ENCODE results near the gene GALNT14. TPM values are rescaled to one million over a fixed set of nuclear protein-coding genes. Genes with fewer than 3 reads are reported as not detected.

GALNT14 gene
- total and polyA plus RNA-seq, 4 donors = 0.85 to 2.8 (median 2.4) TPM

GRCh38 chr2:31176742-31177141, 38.5 kb upstream of the GALNT14 start:
- Histone ChIP-seq H3K9ac (ENCODE audit: insufficient read depth in 1 of 2, low read length in 2 of 2) (no peak overlapping the region), H3K27me3 (ENCODE audit: control insufficient read depth in 3 of 3, insufficient read depth in 3 of 3, low read length in 2 of 3) (peaks cover 0 to 4% (median 0%) of the 10 kb centered on the region in 3 donors), H3K9me3 (ENCODE audit: control insufficient read depth in 4 of 4, insufficient read depth in 3 of 4, low read length in 3 of 4) (peaks cover 0 to 4% (median 0%) of the 10 kb centered on the region in 4 donors), H3K36me3 (ENCODE audit: control insufficient read depth in 4 of 4, insufficient read depth in 4 of 4, low read length in 4 of 4) (no peaks in the 10 kb centered on the region), H3K4me3 (no peak overlapping the region), H3K27ac (ENCODE audit: low read depth in 1 of 2, low read length in 1 of 2) (no peak overlapping the region), H3K4me1 (ENCODE audit: control insufficient read depth in 5 of 5, insufficient read depth in 5 of 5, low read length in 5 of 5) (no peaks in the 10 kb centered on the region)
- 86 to 90% methylated on average over 10 of the region's 10 CpGs for WGBS, 2 donors
- no peak for TF ChIP-seq CTCF (IDR thresholded peaks at IDR 0.05; ENCODE audit: control extremely low read depth, extremely low read depth)
- no peak for DNase-seq
- ATAC-seq (ENCODE audit: insufficient read depth, low FRiP score) = no peak

- peaks cover 0 to 4% (median 0%) of the 10 kb centered on the region in 3 donors for H3K27me3 ChIP-seq (ENCODE audit: control insufficient read depth in 3 of 3, insufficient read depth in 3 of 3, low read length in 2 of 3)
- ATAC-seq (ENCODE audit: insufficient read depth, low FRiP score) (no peak), DNase-seq (no peak)
- H3K4me3 ChIP-seq = no peak overlapping the region
- no peak overlapping the region for H3K27ac ChIP-seq (ENCODE audit: low read depth in 1 of 2, low read length in 1 of 2)
- H3K36me3 ChIP-seq (ENCODE audit: control insufficient read depth in 4 of 4, insufficient read depth in 4 of 4, low read length in 4 of 4) = no peaks in the 10 kb centered on the region
- TF ChIP-seq CTCF (IDR thresholded peaks at IDR 0.05; ENCODE audit: control extremely low read depth, extremely low read depth) = no peak
- H3K9me3 ChIP-seq (ENCODE audit: control insufficient read depth in 4 of 4, insufficient read depth in 3 of 4, low read length in 3 of 4) = no peaks in the 10 kb centered on the region
- no peak overlapping the region for H3K9ac ChIP-seq (ENCODE audit: insufficient read depth in 1 of 2, low read length in 2 of 2)
- whole genome bisulfite sequencing, 2 donors = 89 to 98% methylated on average over 4 of the region's 4 CpGs
- H3K4me1 ChIP-seq (ENCODE audit: control insufficient read depth in 5 of 5, insufficient read depth in 5 of 5, low read length in 5 of 5) = no peaks in the 10 kb centered on the region
These were observed 32.9 kb upstream of the GALNT14 start for GRCh38 chr2:31171142-31171541.

- no peak overlapping the region for H3K4me3 ChIP-seq
- ATAC-seq (ENCODE audit: insufficient read depth, low FRiP score) = peak; percentile 91
- 1% methylated on average over 4 of the region's 4 CpGs for WGBS, 2 donors
- H3K27ac ChIP-seq (ENCODE audit: low read depth in 1 of 2, low read length in 1 of 2) = no peak overlapping the region
- peak; percentile 87 for TF ChIP-seq CTCF (IDR thresholded peaks at IDR 0.05; ENCODE audit: control extremely low read depth, extremely low read depth)
- H3K9ac ChIP-seq (ENCODE audit: insufficient read depth in 1 of 2, low read length in 2 of 2) = no peak overlapping the region
- peak; percentile 64 to 78 (median 68) for DNase-seq
- H3K27me3 ChIP-seq (ENCODE audit: control insufficient read depth in 3 of 3, insufficient read depth in 3 of 3, low read length in 2 of 3) = peaks cover 0 to 2% (median 0%) of the 10 kb centered on the region in 3 donors
- H3K4me1 ChIP-seq (ENCODE audit: control insufficient read depth in 5 of 5, insufficient read depth in 5 of 5, low read length in 5 of 5) = no peaks in the 10 kb centered on the region
- no peaks in the 10 kb centered on the region for H3K36me3 ChIP-seq (ENCODE audit: control insufficient read depth in 4 of 4, insufficient read depth in 4 of 4, low read length in 4 of 4)
- H3K9me3 ChIP-seq (ENCODE audit: control insufficient read depth in 4 of 4, insufficient read depth in 3 of 4, low read length in 3 of 4) = no peaks in the 10 kb centered on the region
These were observed 31.9 kb upstream of the GALNT14 start for GRCh38 chr2:31170071-31170698.

GRCh38 chr2:31168291-31168690, 30.1 kb upstream of the GALNT14 start:
- Histone ChIP-seq H3K36me3 (ENCODE audit: control insufficient read depth in 4 of 4, insufficient read depth in 4 of 4, low read length in 4 of 4) (no peaks in the 10 kb centered on the region), H3K4me3 (no peak overlapping the region), H3K9ac (ENCODE audit: insufficient read depth in 1 of 2, low read length in 2 of 2) (no peak overlapping the region), H3K4me1 (ENCODE audit: control insufficient read depth in 5 of 5, insufficient read depth in 5 of 5, low read length in 5 of 5) (no peaks in the 10 kb centered on the region), H3K9me3 (ENCODE audit: control insufficient read depth in 4 of 4, insufficient read depth in 3 of 4, low read length in 3 of 4) (no peaks in the 10 kb centered on the region), H3K27me3 (ENCODE audit: control insufficient read depth in 3 of 3, insufficient read depth in 3 of 3, low read length in 2 of 3) (peaks cover 0 to 6% (median 6%) of the 10 kb centered on the region in 3 donors), H3K27ac (ENCODE audit: low read depth in 1 of 2, low read length in 1 of 2) (no peak overlapping the region)
- ATAC-seq (ENCODE audit: insufficient read depth, low FRiP score) (no peak), DNase-seq (no peak)
- no peak for TF ChIP-seq CTCF (IDR thresholded peaks at IDR 0.05; ENCODE audit: control extremely low read depth, extremely low read depth)
- WGBS, 2 donors = 88 to 98% methylated on average over 6 of the region's 6 CpGs
